ENCODE measurements around the gene DNAJC21.

Gene DNAJC21

GRCh38 chr5:34895641-34896419, 33.5 kb upstream of the DNAJC21 start:
- no peak for TF ChIP-seq CTCF (conservative IDR thresholded peaks at IDR 0.05; ENCODE audit: low read depth, low read length)
- peak; percentile 57 for DNase-seq (ENCODE audit: low read depth)
- H3K4me3 ChIP-seq (ENCODE audit: low read depth, low read length), result no peak overlapping the region

GRCh38 chr5:34897646-34898045, 31.7 kb upstream of the DNAJC21 start:
- H3K4me3 ChIP-seq (ENCODE audit: low read depth, low read length), result no peak overlapping the region
- TF ChIP-seq CTCF (conservative IDR thresholded peaks at IDR 0.05; ENCODE audit: low read depth, low read length), result no peak
- no peak for DNase-seq (ENCODE audit: low read depth)

- peak; percentile 90 for DNase-seq (ENCODE audit: low read depth)
- peak; percentile 95 for TF ChIP-seq CTCF (conservative IDR thresholded peaks at IDR 0.05; ENCODE audit: low read depth, low read length)
- H3K4me3 ChIP-seq (ENCODE audit: low read depth, low read length), result no peak overlapping the region
Observed at GRCh38 chr5:34898258-34898895, 31.0 kb upstream of the DNAJC21 start.

- no peak for TF ChIP-seq CTCF (conservative IDR thresholded peaks at IDR 0.05; ENCODE audit: low read depth, low read length)
Observed at GRCh38 chr5:34899066-34899465, 30.3 kb upstream of the DNAJC21 start.

GRCh38 chr5:34900652-34901051, 28.7 kb upstream of the DNAJC21 start:
- no peak overlapping the region for H3K4me3 ChIP-seq (ENCODE audit: low read depth, low read length)
- no peak for TF ChIP-seq CTCF (conservative IDR thresholded peaks at IDR 0.05; ENCODE audit: low read depth, low read length)
- DNase-seq (ENCODE audit: low read depth), result no peak

More at GRCh38 chr5:34899066-34899465, 30.3 kb upstream of the DNAJC21 start:
- no peak overlapping the region for H3K4me3 ChIP-seq (ENCODE audit: low read depth, low read length)
- DNase-seq (ENCODE audit: low read depth), result no peak

DNA sequence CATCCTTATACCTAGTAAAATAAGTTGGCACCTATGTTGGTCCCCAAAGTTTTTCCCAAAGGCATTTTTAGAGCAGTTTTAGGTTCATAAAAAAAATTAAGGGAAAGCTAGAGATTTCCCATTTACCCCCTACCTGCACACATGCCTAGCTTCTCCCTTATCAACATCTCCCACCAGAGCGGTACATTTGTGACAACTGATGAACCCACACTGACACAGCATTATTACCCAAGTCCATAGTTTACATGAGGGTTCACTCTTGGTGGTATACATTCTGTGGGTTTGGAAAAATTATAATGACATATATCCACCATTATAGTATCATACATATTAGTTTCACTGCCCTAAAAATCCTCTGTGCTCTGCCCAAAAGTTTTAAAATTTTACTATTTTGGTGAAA, 26.1 kb upstream of the DNAJC21 start:
- no peak overlapping the region for H3K4me3 ChIP-seq (ENCODE audit: low read depth, low read length)
- no peak for TF ChIP-seq CTCF (conservative IDR thresholded peaks at IDR 0.05; ENCODE audit: low read depth, low read length)
- DNase-seq (ENCODE audit: low read depth), result no peak

Data from choroid plexus epithelial cell (primary cell).